H1 (cell line): Measurements from ENCODE around the gene UTP25. TPM values are rescaled to one million over a fixed set of nuclear protein-coding genes. Genes with fewer than 3 reads are reported as not detected.

Source experiments
- CTCF ChIA-PET: fragments of 300-600 bp; sonication (Branson Sonifier 250); formaldehyde crosslinking; loops from one replicate; lab custom pipeline; 2021; ENCODE audit not compliant: partially characterized antibody; lab: Charles Lee
- POLR2A ChIA-PET: fragments of 300-600 bp; sonication (Branson Sonifier 250); formaldehyde crosslinking; loops from one replicate; lab custom pipeline; 2021; ENCODE audit warnings: inconsistent platforms; ENCODE audit not compliant: partially characterized antibody; lab: Charles Lee
- DNase-seq, 2 experiments: peaks; one replicate each; pipeline versions ENCODE4 v3.0.0 to v3.0.0-alpha.2; 2010 to 2022; ENCODE audit warnings: low spot score in 2 of 2, low read depth in 1 of 2, mixed read lengths in 1 of 2
- FAIRE-seq: peaks from 2 replicates; lab custom pipeline; 2011; peaks lifted over from hg19 to GRCh38; lab: Jason Lieb, UNC
- H2AFZ ChIP-seq: 2 replicates; pipeline ENCODE4 v1.8.1; 2012; ENCODE audit warnings: low read length, inconsistent platforms
- H2AK5ac ChIP-seq: 2 replicates; pipeline ENCODE4 v1.6.1; 2013; ENCODE audit warnings: low read depth, low read length
- H2BK120ac ChIP-seq: replicated peaks from 2 replicates; pipeline ENCODE3; 2013; ENCODE audit warnings: low read depth, low read length, inconsistent platforms
- H2BK12ac ChIP-seq: 2 replicates; pipeline ENCODE4 v1.6.1; 2013; ENCODE audit warnings: low read depth, low read length
- H2BK15ac ChIP-seq: 2 replicates; pipeline ENCODE4 v1.6.1; 2013; ENCODE audit warnings: low read length
- H2BK20ac ChIP-seq: 2 replicates; pipeline ENCODE4 v1.6.1; 2013; ENCODE audit warnings: low read length
- H2BK5ac ChIP-seq: 2 replicates; pipeline ENCODE4 v1.6.1; 2013; ENCODE audit warnings: low read depth, low read length
- H3K14ac ChIP-seq: 2 replicates; pipeline ENCODE4 v1.6.1; 2013; ENCODE audit warnings: inconsistent platforms; ENCODE audit not compliant: insufficient read length
- H3K18ac ChIP-seq: 2 replicates; pipeline ENCODE4 v1.6.1; 2013; ENCODE audit warnings: low read length; ENCODE audit errors: extremely low read depth
- H3K23ac ChIP-seq: 2 replicates; pipeline ENCODE4 v1.6.1; 2013; ENCODE audit warnings: inconsistent platforms; ENCODE audit not compliant: insufficient read length
- H3K23me2 ChIP-seq: 2 replicates; pipeline ENCODE4 v1.6.1; 2013; ENCODE audit warnings: low read depth, low read length
- H3K27ac ChIP-seq: 2 replicates; pipeline ENCODE4 v1.6.1; 2011; ENCODE audit warnings: low read depth, low read length, inconsistent platforms
- H3K27me3 ChIP-seq, 4 experiments: replicated peaks in 1 of 4; 1 replicate in 1 of 4; 2 replicates in 3 of 4; pipeline versions ENCODE4 v1.6.1 to v1.8.1; 2011 to 2013; ENCODE audit warnings: low read length in 3 of 4, mild to moderate bottlenecking in 3 of 4, inconsistent platforms in 2 of 4, mixed read lengths in 2 of 4, moderate library complexity in 1 of 4; ENCODE audit not compliant: control insufficient read depth in 3 of 4, insufficient read depth in 3 of 4; ENCODE audit errors: extremely low read depth in 1 of 4
- H3K36me3 ChIP-seq, 4 experiments: 2 replicates each; pipeline versions ENCODE4 v1.6.1 to v1.8.1; 2011 to 2013; ENCODE audit warnings: mild to moderate bottlenecking in 4 of 4, low read length in 3 of 4, moderate library complexity in 2 of 4, control low read depth in 1 of 4, inconsistent platforms in 1 of 4; ENCODE audit not compliant: insufficient read depth in 4 of 4, control insufficient read depth in 2 of 4
- H3K4ac ChIP-seq: replicated peaks from 2 replicates; pipeline ENCODE3; 2013; ENCODE audit warnings: low read length, low read depth, mixed read lengths, inconsistent platforms; ENCODE audit not compliant: insufficient read length
- H3K4me1 ChIP-seq, 4 experiments: replicated peaks in 1 of 4; 1 replicate in 1 of 4; 2 replicates in 3 of 4; pipeline versions ENCODE4 v1.6.1 to v1.8.1; 2011 to 2013; ENCODE audit warnings: low read length in 3 of 4, inconsistent platforms in 2 of 4, mixed read lengths in 1 of 4; ENCODE audit not compliant: insufficient read depth in 4 of 4, control insufficient read depth in 3 of 4
- H3K4me2 ChIP-seq, 2 experiments: 2 replicates each; pipeline versions ENCODE4 v1.6.1 to v1.8.1; 2011 to 2013; ENCODE audit warnings: low read depth in 2 of 2, low read length in 2 of 2, control low read depth in 1 of 2, inconsistent platforms in 1 of 2, mild to moderate bottlenecking in 1 of 2; ENCODE audit not compliant: insufficient read depth in 1 of 2
- H3K4me3 ChIP-seq, 4 experiments: fragments of 200-600, 300-600 bp in 1 of 4; sonication (generic), shearing (Covaris generic), sonication (Bioruptor Twin) in 1 of 4; 2 replicates each; pipeline versions ENCODE4 v1.5.1 to v1.8.1; 2011 to 2016; ENCODE audit warnings: low read length in 4 of 4, low read depth in 3 of 4, control low read depth in 2 of 4, inconsistent platforms in 2 of 4, mild to moderate bottlenecking in 2 of 4, mixed read lengths in 1 of 4, moderate library complexity in 1 of 4; ENCODE audit not compliant: insufficient read depth in 2 of 4; ENCODE audit errors: extremely low read depth in 1 of 4
- H3K56ac ChIP-seq: replicated peaks from 2 replicates; pipeline ENCODE3; 2013; ENCODE audit warnings: low read depth, mild to moderate bottlenecking, mixed read lengths, low read length, inconsistent platforms; ENCODE audit not compliant: insufficient read length
- H3K79me1 ChIP-seq: 2 replicates; pipeline ENCODE4 v1.6.1; 2013; ENCODE audit warnings: low read depth, low read length, control low read depth
- H3K79me2 ChIP-seq, 2 experiments: 2 replicates each; pipeline versions ENCODE4 v1.6.1 to v1.8.1; 2012 to 2013; ENCODE audit warnings: low read length in 2 of 2, mild to moderate bottlenecking in 2 of 2, inconsistent platforms in 1 of 2; ENCODE audit not compliant: insufficient read depth in 2 of 2, control insufficient read depth in 1 of 2
- H3K9ac ChIP-seq, 4 experiments: replicated peaks in 1 of 4; 1 replicate in 1 of 4; 2 replicates in 3 of 4; pipeline versions ENCODE4 v1.6.1 to v1.8.1; 2011 to 2013; ENCODE audit warnings: low read depth in 3 of 4, low read length in 3 of 4, control low read depth in 2 of 4, mild to moderate bottlenecking in 2 of 4, moderate library complexity in 2 of 4, inconsistent platforms in 1 of 4; ENCODE audit errors: extremely low read depth in 1 of 4
- H3K9me3 ChIP-seq, 2 experiments: 2 replicates each; pipeline versions ENCODE4 v1.6.1 to v1.8.1; 2012 to 2013; ENCODE audit warnings: mild to moderate bottlenecking in 2 of 2, moderate library complexity in 2 of 2, control low read depth in 1 of 2, inconsistent platforms in 1 of 2, low read depth in 1 of 2, low read length in 1 of 2, mixed read lengths in 1 of 2; ENCODE audit not compliant: insufficient read depth in 2 of 2
- H4K20me1 ChIP-seq, 2 experiments: replicated peaks in 1 of 2; 2 replicates each; pipeline versions ENCODE3 to v1.8.1; 2011 to 2013; ENCODE audit warnings: inconsistent platforms in 2 of 2, low read length in 2 of 2, mild to moderate bottlenecking in 1 of 2; ENCODE audit not compliant: insufficient read depth in 2 of 2, control insufficient read depth in 1 of 2
- H4K5ac ChIP-seq: 2 replicates; pipeline ENCODE4 v1.6.1; 2013; ENCODE audit warnings: low read length, low read depth, mixed read lengths, inconsistent platforms; ENCODE audit not compliant: insufficient read length
- H4K8ac ChIP-seq: 2 replicates; pipeline ENCODE4 v1.8.0; 2013; ENCODE audit warnings: mild to moderate bottlenecking, moderate library complexity, low read length, inconsistent platforms; ENCODE audit not compliant: insufficient read depth; ENCODE audit errors: extremely low read depth
- H4K91ac ChIP-seq: replicated peaks from 2 replicates; pipeline ENCODE3; 2013; ENCODE audit warnings: low read length, mixed read lengths, inconsistent platforms; ENCODE audit not compliant: insufficient read length
- BCL11A ChIP-seq, 2 experiments: IDR thresholded peaks; one replicate each; pipeline ENCODE4 v1.6.1; 2011; ENCODE audit warnings: low read depth in 2 of 2, low read length in 2 of 2, mild to moderate bottlenecking in 2 of 2
- JUND ChIP-seq: IDR thresholded peaks from 2 replicates; pipeline ENCODE4 v1.6.1; 2011; ENCODE audit warnings: mild to moderate bottlenecking, improper control_type of control experiment, low read length
- MAFK ChIP-seq: IDR thresholded peaks from 2 replicates; pipeline ENCODE4 v1.6.1; 2012; ENCODE audit warnings: low read depth, mild to moderate bottlenecking, improper control_type of control experiment, low read length
- RFX5 ChIP-seq: IDR thresholded peaks from 2 replicates; pipeline ENCODE4 v1.6.1; 2011; ENCODE audit warnings: low read depth, low read length, improper control_type of control experiment, borderline replicate concordance
- SAP30 ChIP-seq: fragments of 300-600 bp; sonication (generic); IDR thresholded peaks from 2 replicates; pipeline ENCODE4 v1.7.1; 2012; ENCODE audit warnings: low read length, moderate library complexity, mild to moderate bottlenecking, inconsistent platforms; ENCODE audit not compliant: insufficient read depth, insufficient replicate concordance
- SIX5 ChIP-seq: IDR thresholded peaks from 2 replicates; pipeline ENCODE4 v1.6.1; 2011; ENCODE audit warnings: mild to moderate bottlenecking, low read depth, low read length
- WGBS, 2 experiments: shearing (Covaris generic) in 1 of 2; methylation state at CpG; one replicate each; pipeline versions ENCODE4 v1.1.6 to v1.1.7; 2013 to 2015; ENCODE audit warnings: low lambda C conversion rate in 2 of 2, mixed read lengths in 2 of 2, inconsistent platforms in 1 of 2, low coverage in 1 of 2, missing lambda C conversion rate in 1 of 2; ENCODE audit not compliant: insufficient replicate concordance in 2 of 2, insufficient coverage in 1 of 2, insufficient read length in 1 of 2; ENCODE audit errors: extremely low coverage in 1 of 2, missing lambda C conversion rate in 1 of 2; 5-methylcytosine and 5-hydroxymethylcytosine counted together
- polyA plus RNA-seq, 7 experiments: library from polyadenylated mRNA; depleted of rRNA in 3 of 7; stranded (reverse) in 5 of 7; unstranded in 2 of 7; fragments of >200 nt in 5 of 7; fragments of 200-250 nt in 2 of 7; gene quantifications; 1 replicate in 5 of 7; 2 replicates in 1 of 7; 4 replicates in 1 of 7; pipeline versions ENCODE4 v1.2.1 to v1.2.3, GENCODE V29; 2011 to 2013; ENCODE audit warnings: missing spikeins in 2 of 7, mixed read lengths in 2 of 7
- total RNA-seq: library from RNA; stranded (reverse); fragmentation: NEBNext Ultra II Directional; extraction: Animal tissue kit (Norgen Biotek cat#: 25700); gene quantifications from 2 replicates; pipeline ENCODE4 v1.2.1, GENCODE V29; 2021
- TF ChIP-seq, protein P1 (sequence below): IDR thresholded peaks from 2 replicates; pipeline ENCODE4 v1.6.1; 2012; ENCODE audit warnings: inconsistent platforms
- TF ChIP-seq, protein P2 (sequence below): IDR thresholded peaks from 2 replicates; pipeline ENCODE4 v1.6.1; 2012; ENCODE audit warnings: low read length, inconsistent platforms
- TF ChIP-seq, protein P3 (sequence below), 3 experiments: IDR thresholded peaks; 1 replicate in 2 of 3; 2 replicates in 1 of 3; pipeline versions ENCODE4 v1.5.1 to v1.6.1; 2011; ENCODE audit warnings: low read length in 3 of 3, mild to moderate bottlenecking in 3 of 3, inconsistent platforms in 2 of 3, low read depth in 1 of 3, moderate library complexity in 1 of 3; ENCODE audit not compliant: insufficient read depth in 1 of 3; ENCODE audit errors: control extremely low read depth in 1 of 3

Gene UTP25
- total and polyA plus RNA-seq, 2 of the 8 experiments (the other 6 are each of a cell fraction or from before 2014, with no cell fraction given): 4.0 to 7.6 TPM

DNA sequence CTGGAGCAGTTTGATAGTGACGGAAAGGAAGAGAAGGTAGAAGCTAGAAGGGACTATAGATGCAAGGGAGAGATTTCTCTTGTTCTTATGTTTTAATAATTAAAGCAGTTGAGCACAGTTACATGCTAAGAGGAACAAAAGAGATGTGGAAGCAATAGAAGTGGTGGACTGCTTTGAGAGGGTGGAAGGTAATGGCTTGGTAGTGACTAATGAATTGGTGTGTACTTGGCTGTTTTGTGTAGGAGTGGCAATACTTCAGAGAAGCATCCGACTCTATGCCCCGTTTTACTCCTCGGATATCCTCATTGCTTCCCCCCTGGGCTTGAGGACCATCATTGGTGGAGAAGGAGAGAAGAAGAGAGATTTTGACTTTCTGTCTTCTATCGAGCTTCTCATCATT, 12.8 kb downstream of the UTP25 start:
- Histone ChIP-seq H3K27ac (no peak overlapping the region), H3K9me3 (no peaks in the 10 kb centered on the region), H4K20me1 (peaks cover 0 to 2% of the 10 kb centered on the region in 2 experiments), H3K4me3 (no peak overlapping the region), H3K4me2 (no peak overlapping the region), H3K4me1 (no peaks in the 10 kb centered on the region), H3K14ac (no peak overlapping the region), H3K56ac (no peak overlapping the region), H3K79me2 (no peaks in the 10 kb centered on the region), H4K8ac (no peak overlapping the region), H3K36me3 (peaks cover 30 to 85% (median 69%) of the 10 kb centered on the region in 4 experiments), H2BK5ac (no peak overlapping the region), H3K18ac (no peak overlapping the region), H2BK20ac (no peak overlapping the region), H2BK15ac (no peak overlapping the region), H2BK12ac (no peak overlapping the region), H4K91ac (no peak overlapping the region), H3K4ac (no peak overlapping the region), H3K79me1 (no peaks in the 10 kb centered on the region), H4K5ac (no peak overlapping the region), H3K23ac (no peak overlapping the region), H2AK5ac (no peak overlapping the region), H3K9ac (no peak overlapping the region), H3K23me2 (no peaks in the 10 kb centered on the region), H2BK120ac (no peak overlapping the region), H2AFZ (no peak overlapping the region), H3K27me3 (no peaks in the 10 kb centered on the region)
- ChIA-PET CTCF (interaction anchor here (0.8 to 2.4 kb wide), 5 partner anchors 9 to 184 kb away, joined by 3 to 9 read pairs (median 5); no protein-coding TSS in a partner anchor), POLR2A (interaction anchor here (1.2 kb wide), 1 partner anchor 9 kb away, joined by 3 read pairs; no protein-coding TSS in a partner anchor)
- 91 to 100% methylated on average over 1 to 5 of the region's 5 CpGs for WGBS, 2 experiments
- DNase-seq (no peak), FAIRE-seq (no peak)
- TF ChIP-seq BCL11A (IDR thresholded peaks at IDR 0.05; ENCODE audit: low read depth in 2 of 2, low read length in 2 of 2) (no peak), SIX5 (no peak), SAP30 (no peak), RFX5 (no peak), MAFK (no peak), JUND (no peak)
- TF ChIP-seq, protein P1, sequence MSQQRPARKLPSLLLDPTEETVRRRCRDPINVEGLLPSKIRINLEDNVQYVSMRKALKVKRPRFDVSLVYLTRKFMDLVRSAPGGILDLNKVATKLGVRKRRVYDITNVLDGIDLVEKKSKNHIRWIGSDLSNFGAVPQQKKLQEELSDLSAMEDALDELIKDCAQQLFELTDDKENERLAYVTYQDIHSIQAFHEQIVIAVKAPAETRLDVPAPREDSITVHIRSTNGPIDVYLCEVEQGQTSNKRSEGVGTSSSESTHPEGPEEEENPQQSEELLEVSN: no peak
- TF ChIP-seq, protein P2, sequence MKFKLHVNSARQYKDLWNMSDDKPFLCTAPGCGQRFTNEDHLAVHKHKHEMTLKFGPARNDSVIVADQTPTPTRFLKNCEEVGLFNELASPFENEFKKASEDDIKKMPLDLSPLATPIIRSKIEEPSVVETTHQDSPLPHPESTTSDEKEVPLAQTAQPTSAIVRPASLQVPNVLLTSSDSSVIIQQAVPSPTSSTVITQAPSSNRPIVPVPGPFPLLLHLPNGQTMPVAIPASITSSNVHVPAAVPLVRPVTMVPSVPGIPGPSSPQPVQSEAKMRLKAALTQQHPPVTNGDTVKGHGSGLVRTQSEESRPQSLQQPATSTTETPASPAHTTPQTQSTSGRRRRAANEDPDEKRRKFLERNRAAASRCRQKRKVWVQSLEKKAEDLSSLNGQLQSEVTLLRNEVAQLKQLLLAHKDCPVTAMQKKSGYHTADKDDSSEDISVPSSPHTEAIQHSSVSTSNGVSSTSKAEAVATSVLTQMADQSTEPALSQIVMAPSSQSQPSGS: no peak
- TF ChIP-seq, protein P3, sequence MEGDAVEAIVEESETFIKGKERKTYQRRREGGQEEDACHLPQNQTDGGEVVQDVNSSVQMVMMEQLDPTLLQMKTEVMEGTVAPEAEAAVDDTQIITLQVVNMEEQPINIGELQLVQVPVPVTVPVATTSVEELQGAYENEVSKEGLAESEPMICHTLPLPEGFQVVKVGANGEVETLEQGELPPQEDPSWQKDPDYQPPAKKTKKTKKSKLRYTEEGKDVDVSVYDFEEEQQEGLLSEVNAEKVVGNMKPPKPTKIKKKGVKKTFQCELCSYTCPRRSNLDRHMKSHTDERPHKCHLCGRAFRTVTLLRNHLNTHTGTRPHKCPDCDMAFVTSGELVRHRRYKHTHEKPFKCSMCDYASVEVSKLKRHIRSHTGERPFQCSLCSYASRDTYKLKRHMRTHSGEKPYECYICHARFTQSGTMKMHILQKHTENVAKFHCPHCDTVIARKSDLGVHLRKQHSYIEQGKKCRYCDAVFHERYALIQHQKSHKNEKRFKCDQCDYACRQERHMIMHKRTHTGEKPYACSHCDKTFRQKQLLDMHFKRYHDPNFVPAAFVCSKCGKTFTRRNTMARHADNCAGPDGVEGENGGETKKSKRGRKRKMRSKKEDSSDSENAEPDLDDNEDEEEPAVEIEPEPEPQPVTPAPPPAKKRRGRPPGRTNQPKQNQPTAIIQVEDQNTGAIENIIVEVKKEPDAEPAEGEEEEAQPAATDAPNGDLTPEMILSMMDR (IDR thresholded peaks at IDR 0.05; ENCODE audit: control extremely low read depth in 1 of 3, insufficient read depth in 1 of 3, low read depth in 1 of 3, low read length in 3 of 3): no peak
